ENCODE measurements around the gene ADAMTSL2.

Gene ADAMTSL2

DNA sequence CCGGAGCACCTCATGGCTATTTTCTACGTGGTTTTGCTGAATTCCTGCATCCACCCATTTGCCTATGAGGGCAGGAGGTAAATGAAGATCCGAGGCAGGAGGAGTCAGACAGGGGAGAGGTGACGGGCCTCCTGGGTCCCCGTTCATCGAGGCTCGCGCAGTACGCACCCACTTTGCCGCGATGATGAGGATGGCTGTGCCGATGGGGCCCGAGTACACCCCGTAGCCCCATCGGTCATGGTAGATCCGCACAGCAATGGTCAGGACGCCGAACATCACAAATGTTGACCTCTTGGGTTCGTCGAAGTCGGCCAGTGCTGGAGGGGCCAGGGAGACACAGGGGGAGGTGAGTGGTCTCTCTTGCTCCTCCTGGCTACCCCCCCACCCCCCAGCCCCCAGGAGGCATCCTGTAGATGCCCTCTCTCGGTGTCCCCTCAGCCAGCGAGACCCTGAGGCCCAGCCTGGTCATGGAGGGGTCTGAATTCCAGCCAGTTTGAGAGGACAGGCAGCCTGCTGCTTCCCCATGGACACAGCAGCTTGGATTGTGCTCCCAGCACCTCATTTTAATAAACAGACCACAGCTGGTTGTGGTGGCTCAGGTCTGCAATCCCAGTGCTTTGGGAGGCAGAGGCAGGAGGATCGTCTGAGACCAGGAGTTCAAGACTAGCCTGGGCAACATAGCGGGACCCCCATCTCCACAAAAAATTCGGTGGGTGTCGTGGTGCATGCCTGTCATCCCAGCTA lies 15.6 kb upstream of the ADAMTSL2 start:
- FAIRE-seq = no peak

DNA sequence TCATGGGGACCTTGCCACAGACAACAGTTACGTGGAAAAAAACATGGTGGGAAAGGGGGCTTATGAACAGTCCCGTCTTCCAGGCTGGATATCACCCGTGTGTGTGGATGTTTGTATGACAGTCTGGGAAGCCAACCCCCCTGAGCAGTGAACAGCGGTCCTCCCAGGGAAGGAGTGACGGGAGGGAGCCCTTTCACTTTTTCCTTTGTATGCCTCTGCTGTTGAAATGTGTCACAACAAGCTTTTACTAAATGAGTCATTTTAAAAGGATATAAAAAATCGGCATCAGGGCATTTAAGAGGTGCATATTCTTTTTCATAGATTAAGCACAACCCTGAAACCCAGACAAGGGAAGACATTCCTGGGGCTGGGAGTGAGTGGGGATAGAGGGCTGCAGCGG lies 14.8 kb upstream of the ADAMTSL2 start:
- no peak for FAIRE-seq

DNA sequence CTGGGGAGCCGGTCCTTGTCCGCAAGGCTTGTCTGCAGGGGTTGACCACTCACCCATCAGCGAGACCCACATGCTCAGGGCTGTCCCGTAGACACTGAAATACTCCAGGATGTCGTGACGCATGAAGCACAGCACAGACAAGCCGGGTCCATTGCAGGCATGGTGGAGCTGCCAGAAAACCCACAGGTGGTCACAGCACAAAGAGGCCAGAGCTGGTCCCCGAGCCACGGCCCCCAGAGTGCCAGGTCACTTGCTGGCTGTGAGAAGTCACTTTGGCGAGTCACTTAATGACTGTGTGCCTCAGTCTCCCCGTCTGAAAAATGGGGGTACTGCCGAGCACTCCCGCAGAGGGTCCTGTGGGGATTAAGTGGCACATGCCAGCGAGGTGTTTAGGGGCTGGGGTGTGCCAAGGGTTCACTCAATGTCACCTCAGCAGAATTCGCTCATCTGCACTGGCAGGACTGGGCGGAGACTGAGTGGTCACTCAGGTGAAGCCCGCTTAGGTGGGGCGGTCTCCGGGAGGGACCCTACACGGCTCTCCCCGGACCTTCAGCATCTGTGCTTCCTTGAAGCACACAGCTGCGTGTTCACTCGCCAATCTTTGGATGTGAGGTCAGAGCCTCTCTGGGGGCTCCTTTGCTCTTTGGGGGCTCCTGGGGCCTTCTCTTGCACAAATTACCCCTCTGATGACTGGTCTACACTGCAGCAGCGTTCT lies 14.2 kb upstream of the ADAMTSL2 start:
- FAIRE-seq = no peak

DNA sequence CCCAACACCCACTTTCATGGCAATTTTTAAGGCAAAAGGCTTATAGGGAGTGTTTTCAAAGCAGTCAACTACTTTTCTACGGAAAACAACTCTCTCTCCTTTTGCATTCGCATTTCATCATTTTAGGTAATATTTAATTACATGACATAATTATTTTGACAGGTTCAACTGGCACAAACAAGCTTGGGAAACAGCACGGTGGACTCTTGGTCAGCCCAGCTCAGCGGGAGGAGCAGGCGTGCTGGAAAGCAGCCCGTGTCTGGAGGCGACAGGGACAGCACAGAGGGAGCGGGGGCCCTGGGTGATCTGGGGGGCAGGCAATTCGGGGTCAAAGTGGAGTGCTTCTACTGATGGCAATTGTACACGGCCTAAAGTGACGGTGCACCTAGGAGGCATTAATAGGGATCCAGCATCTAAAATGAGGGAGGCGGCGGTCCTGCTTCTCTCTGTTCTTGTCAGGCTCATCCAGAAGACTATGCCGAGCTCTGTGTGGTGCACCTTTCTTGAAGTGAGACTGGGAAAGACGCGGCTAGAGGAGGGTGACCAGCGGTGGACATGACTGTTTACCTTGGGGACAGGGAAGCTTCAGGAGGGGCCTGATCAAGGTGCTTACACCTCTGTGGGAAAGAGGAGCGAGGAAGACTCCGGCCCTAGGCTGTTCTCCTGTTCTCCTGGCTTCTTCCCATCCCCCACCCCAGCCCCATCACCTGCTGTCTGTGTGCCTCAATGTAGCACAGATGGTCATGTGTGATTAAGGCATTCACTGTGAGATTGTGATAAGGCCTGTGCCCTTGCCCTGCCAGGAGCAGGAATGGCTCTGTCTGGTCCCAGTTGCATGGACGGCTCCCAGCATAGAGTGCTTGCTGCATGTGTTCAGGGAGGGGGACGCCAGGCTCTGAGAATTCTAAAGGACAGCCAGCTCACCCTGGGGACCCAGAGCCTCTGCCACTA lies 13.1 kb upstream of the ADAMTSL2 start:
- no peak for FAIRE-seq

DNA sequence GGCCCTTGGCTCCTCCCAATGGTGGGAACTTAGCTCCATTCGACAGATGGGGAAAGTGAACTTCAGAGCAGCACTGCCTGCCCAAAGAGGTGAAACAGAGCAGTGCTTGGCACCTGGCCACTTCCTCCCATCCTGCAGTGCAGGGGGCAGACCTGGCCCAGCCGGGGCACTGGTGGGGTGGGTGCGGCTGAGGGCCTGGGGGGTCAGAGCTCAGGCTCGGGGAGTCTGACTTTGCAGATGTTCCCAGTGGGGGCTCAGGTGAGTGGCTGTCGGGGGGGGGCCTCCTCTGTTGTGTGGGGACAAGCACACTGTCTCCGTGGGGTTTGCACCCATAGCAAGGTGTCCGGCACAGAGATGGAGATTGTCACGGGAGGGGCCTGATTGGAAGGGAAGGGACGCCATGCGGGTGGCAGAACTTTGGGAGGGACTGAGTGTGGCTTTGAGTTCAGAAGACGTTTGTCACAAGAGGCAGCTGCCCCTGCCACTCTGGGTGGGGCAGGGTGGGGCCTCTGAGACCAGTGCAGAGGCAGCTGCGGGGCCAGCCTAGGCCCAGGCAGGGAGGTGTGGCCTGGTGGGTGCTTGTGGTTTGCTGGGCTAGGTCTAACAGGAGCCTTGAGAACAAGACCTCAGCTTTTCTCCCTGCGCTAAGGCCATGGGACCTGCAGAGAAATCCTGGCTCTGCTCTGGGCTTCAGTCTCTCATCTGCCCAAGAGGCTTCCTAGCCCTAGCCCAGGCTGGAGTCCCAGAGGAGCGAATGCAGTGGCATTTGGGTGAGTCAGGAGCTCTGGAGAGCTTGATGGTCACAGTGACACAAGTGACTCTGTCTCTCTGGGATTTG lies 12.2 kb upstream of the ADAMTSL2 start:
- no peak for FAIRE-seq

DNA sequence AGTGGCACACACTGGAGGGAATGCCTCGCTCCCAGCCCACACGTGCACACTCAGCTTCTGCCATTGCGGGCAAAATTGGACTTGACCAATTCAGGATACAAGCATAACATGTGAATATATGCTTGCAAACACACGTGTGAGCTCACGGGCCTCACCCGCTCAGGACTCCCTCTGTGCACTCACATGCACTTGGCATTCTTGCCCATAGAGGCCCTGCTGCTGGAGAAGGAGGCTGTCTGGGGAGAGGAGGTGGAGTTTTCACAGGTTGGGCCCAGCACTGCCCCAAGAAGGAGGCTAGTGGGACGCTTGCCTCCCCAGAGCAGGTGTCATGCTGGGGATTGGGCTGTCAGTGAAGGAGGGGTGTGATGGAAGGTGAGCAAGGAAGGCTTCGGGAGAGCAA lies 11.4 kb upstream of the ADAMTSL2 start:
- FAIRE-seq = no peak

DNA sequence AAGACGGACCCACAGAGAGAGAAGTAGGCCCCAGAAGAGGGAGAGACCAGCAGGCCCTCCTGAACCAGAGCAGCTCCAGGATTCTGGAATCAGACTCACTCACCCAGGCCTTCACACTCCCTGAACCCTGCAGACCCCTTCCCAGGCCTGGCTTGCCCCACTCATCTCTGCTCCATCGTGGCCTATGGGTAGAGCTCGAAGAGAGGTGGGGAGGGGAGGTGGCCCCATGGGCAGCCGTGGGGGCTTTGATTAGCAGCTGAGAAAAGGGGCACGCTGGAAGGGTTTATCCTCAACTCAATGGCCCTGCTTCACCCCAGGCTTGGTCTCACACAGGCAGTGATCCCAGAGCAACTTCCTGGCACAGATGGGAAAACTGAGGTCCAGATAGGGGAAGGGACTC lies 10.4 kb upstream of the ADAMTSL2 start:
- FAIRE-seq = no peak

DNA sequence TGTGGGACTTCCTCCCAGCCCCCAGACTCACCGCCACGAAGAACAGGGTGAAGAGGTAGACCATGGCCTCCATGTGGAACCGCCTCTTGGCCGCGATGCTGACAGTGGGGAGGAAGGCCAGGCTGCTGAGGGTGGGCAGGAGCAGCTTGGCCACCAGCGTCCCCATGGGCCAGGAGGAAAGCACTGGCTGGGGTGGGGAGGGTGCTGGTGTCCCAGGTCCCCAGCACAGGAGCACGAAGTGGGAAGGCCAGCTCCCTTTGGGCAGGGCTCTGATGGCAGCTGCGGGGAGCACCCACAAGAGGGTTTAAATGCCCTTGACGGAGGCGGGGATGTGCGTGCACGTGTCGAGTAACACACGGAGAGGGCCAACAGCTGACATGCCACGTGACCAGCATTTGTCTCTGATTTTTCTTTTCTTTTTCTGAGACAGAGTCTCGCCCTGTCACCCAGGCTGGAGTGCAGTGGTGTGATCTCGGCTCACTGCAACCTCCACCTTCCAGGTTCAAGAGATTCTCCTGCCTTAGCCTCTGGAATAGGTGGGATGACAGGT lies 9.8 kb upstream of the ADAMTSL2 start, which contains the start of gene MYMK:
Gene MYMK (minus strand): TSS at position 281 of the 550 bp plus-strand sequence. CDS start 115 bp downstream, at position 166.
- FAIRE-seq = no peak

DNA sequence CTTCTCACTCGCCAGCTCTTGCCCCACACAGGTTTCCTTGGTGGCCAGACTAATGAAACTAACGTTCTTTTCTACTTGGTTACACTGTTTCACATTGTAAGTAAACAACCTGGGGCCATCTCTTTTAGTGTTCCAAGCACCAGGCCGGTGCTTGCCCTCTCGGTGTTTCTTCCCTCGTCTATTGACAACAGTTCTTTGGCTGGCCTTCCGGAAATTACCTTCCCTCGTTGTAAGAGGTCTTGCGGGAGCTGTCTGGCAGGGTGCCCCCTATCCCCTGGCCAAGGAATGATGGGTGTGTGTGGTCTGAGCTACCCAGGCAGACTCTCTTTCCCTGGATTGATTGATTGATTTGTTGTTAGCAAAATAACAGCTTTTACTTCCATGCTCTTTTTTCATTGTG lies 8.8 kb upstream of the ADAMTSL2 start:
- no peak for FAIRE-seq

DNA sequence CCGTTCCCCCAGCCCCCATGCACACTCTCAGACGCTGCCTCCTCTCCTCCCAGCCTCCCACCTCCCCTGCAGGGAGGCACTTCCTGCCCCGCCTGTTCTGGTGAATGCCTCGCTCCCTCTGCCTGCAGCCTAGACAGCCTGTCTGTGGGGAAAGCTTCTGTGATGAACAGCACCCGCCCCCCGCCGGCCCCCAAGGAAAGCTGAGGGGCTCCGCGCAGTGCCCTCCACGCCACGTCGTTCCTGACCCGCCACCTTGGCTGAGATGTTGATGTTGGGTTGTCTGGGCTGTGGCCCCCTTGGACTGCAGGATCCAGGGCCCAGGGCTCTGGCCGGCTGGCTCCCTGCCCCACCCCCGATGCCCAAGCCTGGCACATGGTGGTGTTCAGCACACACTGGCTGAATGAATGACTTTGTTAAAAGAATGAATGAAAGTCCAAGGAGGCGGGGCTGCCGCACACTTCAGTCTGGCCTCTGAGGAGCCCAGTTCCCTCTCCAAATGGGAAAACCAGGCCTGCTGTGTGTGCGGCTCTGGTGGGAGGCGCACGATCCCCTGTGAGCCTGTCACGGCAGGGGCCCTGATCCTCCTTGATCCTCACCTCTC lies 7.7 kb upstream of the ADAMTSL2 start:
- no peak for FAIRE-seq

DNA sequence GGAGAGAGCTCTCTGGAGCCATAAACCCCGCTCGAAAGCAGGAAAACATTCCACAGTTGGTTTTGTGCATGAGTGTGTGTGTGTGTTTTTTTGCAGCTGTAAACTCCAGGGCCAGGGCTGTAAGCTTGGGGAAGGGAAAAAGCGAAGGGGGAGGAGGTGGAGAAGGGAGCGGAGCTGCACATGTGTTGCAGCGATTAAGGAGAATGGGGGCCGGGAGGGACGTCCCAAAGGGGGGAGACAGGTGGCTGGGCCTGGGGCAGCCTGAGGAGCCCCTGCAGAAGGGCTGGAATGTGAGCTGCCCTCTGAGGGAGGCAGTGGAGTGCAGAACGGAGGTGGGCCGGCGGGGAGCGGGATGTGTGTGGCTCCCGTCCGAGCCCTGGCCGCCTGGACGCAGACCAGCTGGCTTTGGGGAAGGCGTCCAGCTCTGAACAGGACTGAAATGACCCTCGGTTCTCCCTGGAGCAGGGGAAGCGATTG lies 7.0 kb upstream of the ADAMTSL2 start:
- FAIRE-seq = no peak

DNA sequence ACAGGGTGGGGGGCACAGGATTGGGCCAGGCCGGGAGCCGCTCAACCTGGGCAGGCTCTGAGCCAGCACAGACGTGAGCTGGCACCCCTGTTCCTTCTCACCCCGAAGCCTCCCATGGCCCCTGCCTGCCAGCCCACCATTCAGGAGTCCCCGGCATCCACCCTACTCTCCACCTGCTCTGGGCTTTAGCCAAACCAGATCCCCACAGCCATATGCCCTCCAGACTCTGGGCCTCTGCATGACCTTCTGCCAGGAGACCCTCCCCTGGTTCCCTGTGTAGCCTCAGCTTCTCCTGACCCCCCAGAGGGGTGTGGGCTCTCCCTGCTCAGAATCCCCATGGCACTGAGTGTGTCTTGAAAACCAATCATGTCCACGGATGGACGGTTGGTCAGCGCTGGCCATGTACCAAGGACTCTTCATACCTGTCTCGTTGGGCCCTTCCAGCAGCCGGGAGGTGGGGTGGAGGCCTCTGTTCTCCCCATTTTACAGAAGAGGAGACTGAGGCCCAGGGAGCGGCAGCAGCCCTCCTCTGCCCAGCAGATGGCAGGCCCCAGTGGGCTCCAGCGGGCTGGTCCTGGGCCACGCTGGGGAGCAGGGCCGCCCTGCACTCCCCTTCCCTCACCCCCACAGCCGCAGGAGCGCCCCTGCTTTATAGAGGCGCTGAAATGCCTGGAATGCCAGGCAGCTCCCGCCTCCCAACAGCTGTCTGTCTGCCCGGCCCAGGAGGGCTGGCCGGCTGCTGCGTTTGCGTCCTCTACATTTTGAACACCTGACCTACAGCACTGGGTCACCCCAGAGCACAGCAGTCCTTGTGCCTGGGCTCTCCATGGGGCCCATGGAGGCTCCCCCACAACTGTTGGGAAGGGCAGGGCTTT lies 6.3 kb upstream of the ADAMTSL2 start:
- FAIRE-seq = no peak

DNA sequence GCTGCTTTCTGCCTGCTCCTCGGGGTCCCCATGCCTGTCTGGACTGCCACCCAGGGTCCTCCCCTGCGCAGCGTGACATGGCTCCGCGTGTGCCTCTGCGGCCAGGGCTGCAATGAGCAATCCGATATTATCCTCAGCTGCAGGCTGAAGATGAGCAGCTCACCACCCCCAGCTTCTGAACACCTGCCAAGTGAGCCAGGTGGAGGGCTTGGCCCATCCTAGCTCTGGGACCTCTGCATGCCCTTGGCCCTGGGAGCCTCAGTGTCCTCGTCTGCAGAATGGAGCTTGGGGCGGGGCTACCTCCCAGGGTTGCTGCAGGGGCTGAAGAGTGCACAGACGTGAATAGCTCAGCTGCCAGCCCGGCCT lies 5.6 kb upstream of the ADAMTSL2 start:
- no peak for FAIRE-seq

DNA sequence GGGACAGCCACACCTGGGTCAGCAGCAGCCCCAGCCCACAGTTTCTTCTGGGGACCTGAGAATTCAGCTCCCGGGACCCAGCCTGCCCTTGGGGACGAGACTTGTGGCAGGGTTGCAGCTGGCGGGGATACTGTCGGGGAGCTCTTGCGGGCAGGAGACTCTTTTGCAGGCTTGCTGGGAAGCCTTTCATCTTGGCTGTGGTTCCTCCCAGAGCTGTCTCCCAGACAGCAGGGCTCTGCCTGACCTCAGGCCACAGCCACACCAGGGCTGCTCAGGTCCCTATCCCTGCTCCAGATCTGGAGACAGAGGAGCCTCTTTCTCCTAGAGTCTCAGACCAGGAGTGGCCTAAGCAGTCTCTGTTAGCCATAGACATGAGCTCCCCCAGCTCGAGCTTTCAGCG lies 5.0 kb upstream of the ADAMTSL2 start:
- no peak for FAIRE-seq

DNA sequence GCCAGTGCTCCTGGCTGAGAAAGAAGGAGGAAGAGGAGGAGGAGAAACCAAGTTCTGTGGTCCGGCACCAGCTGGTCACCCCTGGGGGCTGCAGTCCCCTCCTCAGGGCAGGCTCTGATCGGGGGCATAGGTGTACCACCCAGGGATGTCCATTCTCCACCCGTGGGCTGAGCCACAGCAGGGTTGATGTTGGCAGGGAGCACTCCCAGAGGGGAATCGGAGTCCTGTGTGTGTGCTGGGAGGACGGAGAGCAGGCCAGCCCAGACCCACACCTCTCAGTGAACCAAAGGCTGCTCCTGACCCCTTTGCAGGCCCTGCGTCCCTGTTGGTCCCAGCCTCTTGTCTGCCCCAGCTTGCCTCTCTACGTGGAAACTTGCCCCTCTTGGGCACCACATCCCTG lies 4.6 kb upstream of the ADAMTSL2 start:
- FAIRE-seq = no peak

DNA sequence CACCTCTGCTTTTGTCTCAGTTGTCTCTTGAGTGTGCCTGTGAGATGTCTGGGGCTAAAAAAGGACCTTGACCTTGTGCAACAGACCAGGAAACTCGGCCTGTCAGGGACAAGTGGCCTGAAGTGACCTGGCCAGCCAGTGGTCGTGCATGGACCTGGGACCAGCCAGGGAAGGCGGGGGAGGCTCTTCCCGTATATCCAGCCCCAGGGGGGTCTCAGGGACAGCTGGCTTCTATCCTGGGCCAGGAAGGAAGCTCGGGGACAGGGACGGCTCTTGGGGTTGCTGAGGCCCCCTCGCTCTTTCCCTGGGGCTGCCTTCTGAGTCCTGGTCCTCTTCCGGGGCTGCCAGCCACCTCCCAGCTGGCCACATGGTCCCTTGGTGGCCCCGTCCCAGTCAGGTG lies 3.2 kb upstream of the ADAMTSL2 start:
- no peak for FAIRE-seq

DNA sequence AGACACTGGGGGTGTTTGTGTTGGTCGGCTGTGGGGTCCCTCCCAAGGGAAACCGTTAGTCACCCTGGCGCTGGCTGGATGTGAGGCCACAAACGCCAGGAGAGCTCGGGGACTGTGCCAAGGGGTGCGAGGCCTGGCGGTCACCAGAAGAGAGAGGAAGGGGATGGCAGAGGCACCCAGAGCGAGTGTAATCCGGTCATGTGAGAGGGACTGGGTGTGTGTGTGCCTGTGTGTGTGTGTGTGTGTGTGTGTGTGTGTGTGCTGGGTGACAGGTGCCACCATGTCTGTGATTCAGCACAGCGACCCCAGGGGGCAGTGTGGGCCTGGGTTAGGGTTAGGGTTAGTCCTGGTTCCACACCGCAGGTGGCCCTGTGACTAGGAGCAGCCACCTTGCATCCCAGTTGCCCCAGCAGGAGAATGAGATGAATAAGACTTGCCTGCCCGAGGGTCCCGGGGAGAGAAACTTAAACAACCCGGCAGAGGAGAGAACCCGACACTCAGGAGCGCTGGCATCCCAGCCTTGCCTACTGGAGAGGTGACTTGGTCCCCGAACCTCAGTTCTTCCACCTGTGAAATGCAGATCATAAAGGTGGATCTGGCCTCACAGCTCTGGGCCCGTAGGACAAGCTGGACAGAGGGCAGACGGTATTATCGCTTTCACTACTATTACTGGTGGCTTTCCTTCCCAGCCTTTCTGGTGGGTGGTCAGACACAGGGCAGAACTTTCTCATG lies 1.4 kb upstream of the ADAMTSL2 start:
- no peak for FAIRE-seq

DNA sequence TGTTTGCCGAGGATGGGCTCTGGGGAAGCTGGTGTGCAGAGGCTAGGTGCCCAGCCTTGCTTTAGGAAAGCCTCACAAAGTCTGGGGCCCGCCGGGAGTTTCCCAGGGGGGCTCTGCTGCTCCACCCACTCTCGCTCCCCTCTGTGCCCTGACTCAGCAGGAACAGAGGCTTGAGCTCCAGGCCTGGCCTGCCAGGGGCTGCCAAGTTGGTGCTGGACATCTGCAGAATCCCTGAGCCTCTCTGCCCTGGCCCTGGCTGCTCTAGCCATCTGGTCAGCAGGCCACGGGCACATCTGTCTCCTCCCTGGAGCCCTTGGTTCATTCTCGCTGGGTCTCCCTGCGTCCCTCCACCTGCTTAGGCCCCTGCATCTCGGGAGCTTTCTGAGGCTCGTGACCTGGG lies 647 bp upstream of the ADAMTSL2 start:
- no peak for FAIRE-seq

DNA sequence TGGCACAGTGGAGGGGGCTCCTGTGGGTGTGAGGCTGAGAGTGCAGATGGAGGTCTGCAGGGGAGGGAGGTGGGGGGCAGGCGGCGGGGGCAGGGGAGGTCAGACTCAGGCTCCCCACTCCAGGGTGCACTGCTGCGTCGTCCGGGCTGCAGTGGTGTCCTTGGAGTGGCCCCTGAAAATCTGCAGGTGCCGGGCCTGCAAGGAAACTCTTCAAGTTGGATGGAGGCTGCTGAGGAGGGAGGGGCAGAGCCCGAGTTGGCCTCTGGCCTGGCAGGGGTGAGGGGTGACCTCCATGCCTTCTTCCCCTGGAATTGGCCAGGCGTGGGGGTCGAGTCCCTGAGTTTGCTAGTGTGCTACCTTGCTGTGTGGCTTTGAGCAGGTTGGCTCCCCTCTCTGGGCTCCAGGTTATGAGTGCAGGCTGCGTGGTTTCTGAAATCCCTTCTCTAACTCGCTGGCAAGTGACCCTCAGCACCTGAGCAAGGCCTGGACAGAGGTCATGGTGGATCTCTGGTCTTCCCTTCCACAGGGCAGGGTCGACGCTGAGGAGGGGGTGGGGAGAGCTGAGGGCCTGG lies 888 bp downstream of the ADAMTSL2 start:
- FAIRE-seq = no peak

DNA sequence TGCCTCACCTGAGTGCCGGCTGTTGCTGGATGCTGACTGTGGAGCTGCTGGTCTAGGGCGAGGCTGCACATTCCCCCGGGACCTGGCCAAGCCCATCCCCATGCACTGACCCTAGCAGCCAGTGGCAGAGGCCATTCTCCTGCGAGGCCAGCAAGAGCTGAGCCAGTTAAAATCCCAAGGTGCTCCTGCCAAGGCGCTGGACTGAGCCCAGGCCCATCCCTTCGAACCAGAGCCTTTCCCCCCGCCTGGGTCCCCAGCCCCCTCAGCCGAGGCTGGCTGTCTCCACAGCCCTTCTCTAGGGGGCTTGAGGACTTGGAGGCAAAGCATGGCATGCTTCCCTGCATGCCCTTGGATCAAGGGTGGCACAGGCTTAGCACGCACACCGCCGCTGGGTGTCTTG lies 1.6 kb downstream of the ADAMTSL2 start:
- no peak for FAIRE-seq

Data from islet of Langerhans (tissue), 1 donor.